T-helper 1 cell (primary cell): ENCODE results near the gene DKC1.
A peak's percentile ranks its signal among the peaks of the same experiment; 100 is the strongest.
"Not testable (repeated sequence)": the region's sequence is repeated elsewhere in the genome, so short reads cannot be mapped to it uniquely, and the experiment has no call there.

Source experiments
- DNase-seq, 5 donors: peaks; one replicate each; pipeline ENCODE4 v3.0.0-alpha.2; 2012 to 2020

Gene DKC1

GRCh38 chrX:154793084-154793795, 30.6 kb downstream of the DKC1 start:
- DNase-seq, result no peak

GRCh38 chrX:154795016-154795415, 32.4 kb downstream of the DKC1 start:
- DNase-seq, result no peak

GRCh38 chrX:154797006-154797405, 34.3 kb downstream of the DKC1 start:
- no peak for DNase-seq

GRCh38 chrX:154799556-154800348, 37.1 kb downstream of the DKC1 start:
- DNase-seq, result no peak

- DNase-seq, result no peak
Measured at GRCh38 chrX:154800478-154801210, 38.0 kb downstream of the DKC1 start.

GRCh38 chrX:154802947-154803346, 40.3 kb downstream of the DKC1 start:
- DNase-seq, result no peak

- DNase-seq, result no peak
Measured at GRCh38 chrX:154804261-154804956, 41.7 kb downstream of the DKC1 start.

GRCh38 chrX:154804957-154805695, 42.5 kb downstream of the DKC1 start, which contains the start of gene MPP1:
TSS of gene MPP1 (minus strand) at chrX:154805485. CDS start at chrX:154805373, 112 bp downstream.
- peak; percentile 56 to 80 (median 66) for DNase-seq

- DNase-seq, result no peak
Measured at GRCh38 chrX:154805696-154806091, 43.0 kb downstream of the DKC1 start.

- no peak for DNase-seq
Measured at GRCh38 chrX:154806837-154807501, 44.3 kb downstream of the DKC1 start.

GRCh38 chrX:154809939-154810665, 47.4 kb downstream of the DKC1 start:
- DNase-seq, result no peak

GRCh38 chrX:154812341-154813101, 49.9 kb downstream of the DKC1 start:
- DNase-seq, result no peak

- DNase-seq, result no peak
Measured at GRCh38 chrX:154813801-154814200, 51.1 kb downstream of the DKC1 start.

GRCh38 chrX:154815274-154815818, 52.7 kb downstream of the DKC1 start:
- no peak for DNase-seq

- DNase-seq, result not testable (repeated sequence)
Measured at GRCh38 chrX:154816326-154816898, 53.7 kb downstream of the DKC1 start.

GRCh38 chrX:154817048-154817618, 54.5 kb downstream of the DKC1 start:
- not testable (repeated sequence) for DNase-seq

- no peak for DNase-seq
Measured at GRCh38 chrX:154818916-154819770, 56.5 kb downstream of the DKC1 start.
